ENCODE data around the gene MCM8. TPM values are rescaled to one million over a fixed set of nuclear protein-coding genes. Genes with fewer than 3 reads are reported as not detected.

Gene MCM8
- total and polyA plus RNA-seq, 2 experiments from 2014 or later: 10.6 to 30.4 TPM

- TF ChIP-seq, protein P1, sequence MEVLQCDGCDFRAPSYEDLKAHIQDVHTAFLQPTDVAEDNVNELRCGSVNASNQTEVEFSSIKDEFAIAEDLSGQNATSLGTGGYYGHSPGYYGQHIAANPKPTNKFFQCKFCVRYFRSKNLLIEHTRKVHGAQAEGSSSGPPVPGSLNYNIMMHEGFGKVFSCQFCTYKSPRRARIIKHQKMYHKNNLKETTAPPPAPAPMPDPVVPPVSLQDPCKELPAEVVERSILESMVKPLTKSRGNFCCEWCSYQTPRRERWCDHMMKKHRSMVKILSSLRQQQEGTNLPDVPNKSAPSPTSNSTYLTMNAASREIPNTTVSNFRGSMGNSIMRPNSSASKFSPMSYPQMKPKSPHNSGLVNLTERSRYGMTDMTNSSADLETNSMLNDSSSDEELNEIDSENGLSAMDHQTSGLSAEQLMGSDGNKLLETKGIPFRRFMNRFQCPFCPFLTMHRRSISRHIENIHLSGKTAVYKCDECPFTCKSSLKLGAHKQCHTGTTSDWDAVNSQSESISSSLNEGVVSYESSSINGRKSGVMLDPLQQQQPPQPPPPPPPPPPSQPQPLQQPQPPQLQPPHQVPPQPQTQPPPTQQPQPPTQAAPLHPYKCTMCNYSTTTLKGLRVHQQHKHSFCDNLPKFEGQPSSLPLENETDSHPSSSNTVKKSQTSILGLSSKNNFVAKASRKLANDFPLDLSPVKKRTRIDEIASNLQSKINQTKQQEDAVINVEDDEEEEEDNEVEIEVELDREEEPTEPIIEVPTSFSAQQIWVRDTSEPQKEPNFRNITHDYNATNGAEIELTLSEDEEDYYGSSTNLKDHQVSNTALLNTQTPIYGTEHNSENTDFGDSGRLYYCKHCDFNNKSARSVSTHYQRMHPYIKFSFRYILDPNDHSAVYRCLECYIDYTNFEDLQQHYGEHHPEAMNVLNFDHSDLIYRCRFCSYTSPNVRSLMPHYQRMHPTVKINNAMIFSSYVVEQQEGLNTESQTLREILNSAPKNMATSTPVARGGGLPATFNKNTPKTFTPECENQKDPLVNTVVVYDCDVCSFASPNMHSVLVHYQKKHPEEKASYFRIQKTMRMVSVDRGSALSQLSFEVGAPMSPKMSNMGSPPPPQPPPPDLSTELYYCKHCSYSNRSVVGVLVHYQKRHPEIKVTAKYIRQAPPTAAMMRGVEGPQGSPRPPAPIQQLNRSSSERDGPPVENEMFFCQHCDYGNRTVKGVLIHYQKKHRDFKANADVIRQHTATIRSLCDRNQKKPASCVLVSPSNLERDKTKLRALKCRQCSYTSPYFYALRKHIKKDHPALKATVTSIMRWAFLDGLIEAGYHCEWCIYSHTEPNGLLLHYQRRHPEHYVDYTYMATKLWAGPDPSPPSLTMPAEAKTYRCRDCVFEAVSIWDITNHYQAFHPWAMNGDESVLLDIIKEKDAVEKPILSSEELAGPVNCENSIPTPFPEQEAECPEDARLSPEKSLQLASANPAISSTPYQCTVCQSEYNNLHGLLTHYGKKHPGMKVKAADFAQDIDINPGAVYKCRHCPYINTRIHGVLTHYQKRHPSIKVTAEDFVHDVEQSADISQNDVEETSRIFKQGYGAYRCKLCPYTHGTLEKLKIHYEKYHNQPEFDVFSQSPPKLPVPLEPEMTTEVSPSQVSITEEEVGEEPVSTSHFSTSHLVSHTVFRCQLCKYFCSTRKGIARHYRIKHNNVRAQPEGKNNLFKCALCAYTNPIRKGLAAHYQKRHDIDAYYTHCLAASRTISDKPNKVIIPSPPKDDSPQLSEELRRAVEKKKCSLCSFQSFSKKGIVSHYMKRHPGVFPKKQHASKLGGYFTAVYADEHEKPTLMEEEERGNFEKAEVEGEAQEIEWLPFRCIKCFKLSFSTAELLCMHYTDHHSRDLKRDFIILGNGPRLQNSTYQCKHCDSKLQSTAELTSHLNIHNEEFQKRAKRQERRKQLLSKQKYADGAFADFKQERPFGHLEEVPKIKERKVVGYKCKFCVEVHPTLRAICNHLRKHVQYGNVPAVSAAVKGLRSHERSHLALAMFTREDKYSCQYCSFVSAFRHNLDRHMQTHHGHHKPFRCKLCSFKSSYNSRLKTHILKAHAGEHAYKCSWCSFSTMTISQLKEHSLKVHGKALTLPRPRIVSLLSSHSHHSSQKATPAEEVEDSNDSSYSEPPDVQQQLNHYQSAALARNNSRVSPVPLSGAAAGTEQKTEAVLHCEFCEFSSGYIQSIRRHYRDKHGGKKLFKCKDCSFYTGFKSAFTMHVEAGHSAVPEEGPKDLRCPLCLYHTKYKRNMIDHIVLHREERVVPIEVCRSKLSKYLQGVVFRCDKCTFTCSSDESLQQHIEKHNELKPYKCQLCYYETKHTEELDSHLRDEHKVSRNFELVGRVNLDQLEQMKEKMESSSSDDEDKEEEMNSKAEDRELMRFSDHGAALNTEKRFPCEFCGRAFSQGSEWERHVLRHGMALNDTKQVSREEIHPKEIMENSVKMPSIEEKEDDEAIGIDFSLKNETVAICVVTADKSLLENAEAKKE (CRISPR knock-in tag; IDR thresholded peaks at IDR 0.05): no peak
- no peak for TF ChIP-seq JUNB (IDR thresholded peaks at IDR 0.05; ENCODE audit: unreplicated experiment)
Observed at GRCh38 chr20:5919626-5920544, 30.6 kb upstream of the MCM8 start (continued).

DNA sequence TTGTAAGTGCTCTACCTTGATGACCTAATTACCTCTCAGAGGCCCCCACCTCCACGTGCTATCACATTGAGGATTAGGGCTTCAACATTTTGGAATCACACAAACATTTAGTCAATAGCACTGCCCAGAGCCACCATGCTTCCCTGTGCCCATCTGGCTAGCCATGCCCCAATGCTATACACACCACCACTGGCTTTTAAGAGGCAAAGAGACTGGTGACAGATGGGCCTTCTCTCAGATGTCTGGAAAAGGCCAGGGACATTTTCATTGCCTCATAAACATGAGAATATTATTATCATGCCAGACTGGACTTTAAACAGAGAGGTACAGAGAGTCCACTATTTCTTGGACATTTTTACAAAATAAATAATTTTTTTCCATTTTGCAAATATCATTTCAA, 29.9 kb upstream of the MCM8 start:
- no peaks in the 10 kb centered on the region for H3K36me3 ChIP-seq (ENCODE audit: insufficient read depth)
- ATAC-seq (no peak), DNase-seq (ENCODE audit: low spot score) (no peak)
- H3K4me1 ChIP-seq (ENCODE audit: insufficient read depth): peaks cover 8% of the 10 kb centered on the region
- peaks cover 1% of the 10 kb centered on the region for H3K27me3 Mint-ChIP-seq (ENCODE audit: insufficient read depth, low read depth, poor library complexity)
- H4K20me1 ChIP-seq (replicated peaks; ENCODE audit: insufficient read depth): no peaks in the 10 kb centered on the region
- H3K4me3 Mint-ChIP-seq: no peak overlapping the region
- peaks cover 10% of the 10 kb centered on the region for H3K4me1 Mint-ChIP-seq
- H3K9me3 Mint-ChIP-seq: no peaks in the 10 kb centered on the region
- no peak overlapping the region for H3K27ac ChIP-seq (ENCODE audit: low read depth)
- no peaks in the 10 kb centered on the region for H3K9me2 ChIP-seq (ENCODE audit: insufficient read depth)
- H3K79me2 ChIP-seq (replicated peaks; ENCODE audit: insufficient read depth): no peaks in the 10 kb centered on the region
- no peak overlapping the region for H2AFZ ChIP-seq
- TF ChIP-seq ZNF114 (CRISPR knock-in tag; IDR thresholded peaks at IDR 0.05): no peak
- TF ChIP-seq JUNB (IDR thresholded peaks at IDR 0.05; ENCODE audit: unreplicated experiment): no peak
- TF ChIP-seq, protein P1 (CRISPR knock-in tag; IDR thresholded peaks at IDR 0.05): no peak
- TF ChIP-seq EZH2 (IDR thresholded peaks at IDR 0.05; ENCODE audit: low read depth, unreplicated experiment): no peak
- no peak overlapping the region for H3K4me2 ChIP-seq
- no peaks in the 10 kb centered on the region for H3K36me3 Mint-ChIP-seq (ENCODE audit: low read depth)
- no peaks in the 10 kb centered on the region for H3F3A ChIP-seq (replicated peaks; ENCODE audit: low read depth)
- H3K4me3 ChIP-seq: no peak overlapping the region
- no peak overlapping the region for H3K27ac Mint-ChIP-seq
- H3K27me3 ChIP-seq (ENCODE audit: insufficient read depth): no peaks in the 10 kb centered on the region

All from GM23338 (cell line).